H9 (cell line): Measurements from ENCODE around the gene HOXD8. TPM values are rescaled to one million over a fixed set of nuclear protein-coding genes. Genes with fewer than 3 reads are reported as not detected.

ENCODE experiments used
- DNase-seq: peaks from one replicate; pipeline ENCODE4 v3.0.0-alpha.2; 2017
- H2AFZ ChIP-seq: one replicate; pipeline ENCODE4 v1.6.1; 2013; ENCODE audit warnings: mild to moderate bottlenecking, low read length, control low read depth, moderate library complexity
- H2AK5ac ChIP-seq: 2 replicates; pipeline ENCODE4 v1.6.1; 2013; ENCODE audit warnings: low read length, control low read depth, mixed read lengths; ENCODE audit not compliant: insufficient read length
- H2BK120ac ChIP-seq: one replicate; pipeline ENCODE4 v1.6.1; 2013; ENCODE audit warnings: low read depth, mild to moderate bottlenecking, low read length, control low read depth, inconsistent platforms; ENCODE audit not compliant: poor library complexity, severe bottlenecking
- H2BK12ac ChIP-seq: 2 replicates; pipeline ENCODE4 v1.6.1; 2013; ENCODE audit warnings: low read length, control low read depth, mixed read lengths, low read depth; ENCODE audit not compliant: insufficient read length
- H2BK15ac ChIP-seq: 2 replicates; pipeline ENCODE4 v1.6.1; 2013; ENCODE audit warnings: low read depth, low read length, control low read depth
- H2BK20ac ChIP-seq: one replicate; pipeline ENCODE4 v1.6.1; 2013; ENCODE audit warnings: low read depth, mild to moderate bottlenecking, low read length, control low read depth, inconsistent platforms; ENCODE audit not compliant: poor library complexity, severe bottlenecking
- H2BK5ac ChIP-seq: 2 replicates; pipeline ENCODE4 v1.6.1; 2013; ENCODE audit warnings: low read length, control low read depth, mixed read lengths; ENCODE audit not compliant: insufficient read length
- H3K14ac ChIP-seq: 2 replicates; pipeline ENCODE4 v1.6.1; 2013; ENCODE audit warnings: low read length, control low read depth; ENCODE audit not compliant: insufficient read depth
- H3K18ac ChIP-seq: 2 replicates; pipeline ENCODE4 v1.6.1; 2013; ENCODE audit warnings: low read depth, mild to moderate bottlenecking, mixed read lengths, low read length, control low read depth; ENCODE audit not compliant: insufficient read length
- H3K23ac ChIP-seq: 2 replicates; pipeline ENCODE4 v1.6.1; 2013; ENCODE audit warnings: low read length, control low read depth, mixed read lengths, low read depth; ENCODE audit not compliant: insufficient read length
- H3K23me2 ChIP-seq: 2 replicates; pipeline ENCODE4 v1.6.1; 2013; ENCODE audit warnings: low read depth, mild to moderate bottlenecking, mixed read lengths, low read length, control low read depth; ENCODE audit not compliant: insufficient read length, poor library complexity, severe bottlenecking
- H3K27ac ChIP-seq: 2 replicates; pipeline ENCODE4 v1.5.1; 2013; ENCODE audit warnings: low read length, control low read depth, mixed read lengths, low read depth; ENCODE audit not compliant: insufficient read length
- H3K27me3 ChIP-seq: 2 replicates; pipeline ENCODE4 v1.6.1; 2013; ENCODE audit warnings: low read length, control low read depth, inconsistent platforms; ENCODE audit not compliant: insufficient read depth
- H3K4ac ChIP-seq: 2 replicates; pipeline ENCODE4 v1.6.1; 2013; ENCODE audit warnings: low read depth, mild to moderate bottlenecking, control low read depth, inconsistent platforms, low read length, moderate library complexity
- H3K4me1 ChIP-seq: 2 replicates; pipeline ENCODE4 v1.6.1; 2013; ENCODE audit warnings: low read length, control low read depth, inconsistent platforms; ENCODE audit not compliant: insufficient read depth
- H3K4me2 ChIP-seq: 2 replicates; pipeline ENCODE4 v1.6.1; 2013; ENCODE audit warnings: low read length, control low read depth, mixed read lengths; ENCODE audit not compliant: insufficient read length, insufficient read depth
- H3K56ac ChIP-seq: 2 replicates; pipeline ENCODE4 v1.6.1; 2013; ENCODE audit warnings: low read depth, mild to moderate bottlenecking, mixed read lengths, low read length, control low read depth; ENCODE audit not compliant: insufficient read length
- H3K79me1 ChIP-seq: 2 replicates; pipeline ENCODE4 v1.6.1; 2013; ENCODE audit warnings: low read depth, mild to moderate bottlenecking, moderate library complexity, low read length, control low read depth, inconsistent platforms; ENCODE audit not compliant: insufficient read depth, poor library complexity, severe bottlenecking
- H3K79me2 ChIP-seq: 2 replicates; pipeline ENCODE4 v1.6.1; 2013; ENCODE audit warnings: low read length, control low read depth, inconsistent platforms; ENCODE audit not compliant: insufficient read depth
- H3K9ac ChIP-seq: 2 replicates; pipeline ENCODE4 v1.6.1; 2013; ENCODE audit warnings: low read length, control low read depth, mixed read lengths; ENCODE audit not compliant: insufficient read length; ENCODE audit errors: extremely low read depth
- H3K9me3 ChIP-seq: one replicate; pipeline ENCODE4 v1.6.1; 2013; ENCODE audit warnings: low read depth, low read length, inconsistent platforms; ENCODE audit not compliant: control insufficient read depth
- H3T11ph ChIP-seq: one replicate; pipeline ENCODE4 v1.6.1; 2013; ENCODE audit warnings: mild to moderate bottlenecking, low read length, control low read depth, inconsistent platforms
- H4K20me1 ChIP-seq: one replicate; pipeline ENCODE4 v1.6.1; 2013; ENCODE audit not compliant: control insufficient read depth, insufficient read length, insufficient read depth
- H4K5ac ChIP-seq: 2 replicates; pipeline ENCODE4 v1.6.1; 2013; ENCODE audit warnings: low read depth, mild to moderate bottlenecking, mixed read lengths, low read length, control low read depth; ENCODE audit not compliant: insufficient read length
- H4K8ac ChIP-seq: replicated peaks from 2 replicates; pipeline ENCODE4 v1.6.1; 2013; ENCODE audit warnings: low read length, control low read depth, mixed read lengths, low read depth; ENCODE audit not compliant: insufficient read length
- H4K91ac ChIP-seq: 2 replicates; pipeline ENCODE4 v1.6.1; 2013; ENCODE audit warnings: low read depth, mild to moderate bottlenecking, moderate library complexity, mixed read lengths, low read length, control low read depth; ENCODE audit not compliant: insufficient read length
- H3K27ac Mint-ChIP-seq, 3 experiments: 2 replicates in 2 of 3; 3 replicates in 1 of 3; pipeline ENCODE4 v1.8.0; 2020 to 2021; ENCODE audit warnings: mixed read lengths in 3 of 3, mild to moderate bottlenecking in 1 of 3, moderate library complexity in 1 of 3
- H3K27me3 Mint-ChIP-seq: 2 replicates; pipeline ENCODE4 v1.8.0; 2021; ENCODE audit warnings: low read depth, mild to moderate bottlenecking, moderate library complexity, mixed read lengths
- H3K36me3 Mint-ChIP-seq, 3 experiments: 2 replicates in 2 of 3; 3 replicates in 1 of 3; pipeline ENCODE4 v1.8.0; 2020 to 2021; ENCODE audit warnings: low read depth in 3 of 3, mixed read lengths in 3 of 3; ENCODE audit not compliant: insufficient read depth in 1 of 3
- H3K4me1 Mint-ChIP-seq, 2 experiments: 2 replicates each; pipeline ENCODE4 v1.8.0; 2020; ENCODE audit warnings: mixed read lengths in 2 of 2
- H3K4me3 Mint-ChIP-seq, 2 experiments: 2 replicates in 1 of 2; 3 replicates in 1 of 2; pipeline ENCODE4 v1.8.0; 2020 to 2021; ENCODE audit warnings: mild to moderate bottlenecking in 2 of 2, mixed read lengths in 2 of 2, moderate library complexity in 1 of 2
- H3K9me3 Mint-ChIP-seq, 2 experiments: 2 replicates in 1 of 2; 3 replicates in 1 of 2; pipeline ENCODE4 v1.8.0; 2020; ENCODE audit warnings: mild to moderate bottlenecking in 2 of 2, mixed read lengths in 2 of 2, moderate library complexity in 1 of 2
- CTCF ChIP-seq: fragments of 200-600 bp; sonication (generic); conservative IDR thresholded peaks from 3 replicates; pipeline ENCODE4 v1.8.0; 2021; ENCODE audit warnings: antibody characterized with exemption, mild to moderate bottlenecking
- WGBS: extraction: QIAGEN DNeasy Blood & Tissue Kit; methylation state at CpG from one replicate; pipeline ENCODE4 v1.1.7; 2013; ENCODE audit warnings: missing lambda C conversion rate, low lambda C conversion rate, mixed read lengths; ENCODE audit not compliant: insufficient read length; ENCODE audit errors: extremely low coverage; 5-methylcytosine and 5-hydroxymethylcytosine counted together
- total RNA-seq: library from RNA; stranded (reverse); gene quantifications from 2 replicates; pipeline ENCODE4 v1.2.1, GENCODE V29; 2021

Gene HOXD8
- total RNA-seq, 1 experiment from 2014 or later: not detected

GRCh38 chr2:176175709-176176607 lies 46.5 kb downstream of the HOXD8 start:
- Histone ChIP-seq H3K27ac (no peak overlapping the region), H2AFZ (no peak overlapping the region), H3K56ac (no peak overlapping the region), H2BK5ac (no peak overlapping the region), H3K9me3 (no peaks in the 10 kb centered on the region), H2AK5ac (no peak overlapping the region), H3K23me2 (no peaks in the 10 kb centered on the region), H4K91ac (no peak overlapping the region), H2BK20ac (no peak overlapping the region), H4K5ac (no peak overlapping the region), H3K18ac (no peak overlapping the region), H3K4ac (no peak overlapping the region), H2BK12ac (no peak overlapping the region), H2BK15ac (no peak overlapping the region), H4K8ac (no peak overlapping the region), H4K20me1 (no peaks in the 10 kb centered on the region), H3K23ac (no peak overlapping the region), H3K9ac (no peak overlapping the region), H3K14ac (no peak overlapping the region), H3K79me1 (no peaks in the 10 kb centered on the region), H3K4me1 (no peaks in the 10 kb centered on the region), H3T11ph (no peak overlapping the region), H3K4me2 (no peak overlapping the region), H2BK120ac (no peak overlapping the region), H3K27me3 (peaks cover 100% of the 10 kb centered on the region), H3K79me2 (no peaks in the 10 kb centered on the region)
- no peak for DNase-seq
- Mint-ChIP-seq H3K9me3 (peaks cover 3 to 18% of the 10 kb centered on the region in 2 experiments; a peak in 4 of 5 replicates), H3K27ac (no peak overlapping the region), H3K4me3 (peak overlapping the region in 1 of 2 experiments; percentile 75; a peak in 1 of 5 replicates), H3K4me1 (peaks cover 35 to 47% of the 10 kb centered on the region in 2 experiments), H3K36me3 (peaks cover 0 to 6% (median 0%) of the 10 kb centered on the region in 3 experiments; a peak in 2 of 7 replicates), H3K27me3 (peaks cover 100% of the 10 kb centered on the region)
- no peak for TF ChIP-seq CTCF
- no CpG with 5 or more reads among the region's 7 CpGs for WGBS
